Trophoblast cell (in vitro differentiated cells and primary cell): ENCODE measurements around the gene HIVEP3.

Experiments used
- DNase-seq, 2 donors: peaks; one replicate each; pipeline ENCODE4 v3.0.0-alpha.2; 2016
- H2AFZ ChIP-seq: 2 replicates; pipeline ENCODE4 v1.6.1; 2013; ENCODE audit warnings: low read length, moderate library complexity, mild to moderate bottlenecking; ENCODE audit not compliant: insufficient read depth, poor library complexity
- H2AK5ac ChIP-seq: 2 replicates; pipeline ENCODE4 v1.6.1; 2013; ENCODE audit warnings: mild to moderate bottlenecking, low read length
- H2BK120ac ChIP-seq: 2 replicates; pipeline ENCODE4 v1.6.1; 2013; ENCODE audit warnings: low read length, mild to moderate bottlenecking, moderate library complexity; ENCODE audit not compliant: insufficient read depth, poor library complexity
- H2BK12ac ChIP-seq: 2 replicates; pipeline ENCODE4 v1.6.1; 2013; ENCODE audit warnings: mild to moderate bottlenecking, low read length, moderate library complexity
- H2BK5ac ChIP-seq: 2 replicates; pipeline ENCODE4 v1.6.1; 2013; ENCODE audit warnings: low read length, low read depth, moderate library complexity, mild to moderate bottlenecking; ENCODE audit not compliant: poor library complexity
- H3K14ac ChIP-seq: 2 replicates; pipeline ENCODE4 v1.6.1; 2013; ENCODE audit warnings: mild to moderate bottlenecking, low read length
- H3K18ac ChIP-seq: 2 replicates; pipeline ENCODE4 v1.6.1; 2013; ENCODE audit warnings: mild to moderate bottlenecking, low read length
- H3K23ac ChIP-seq: 2 replicates; pipeline ENCODE4 v1.6.1; 2013; ENCODE audit warnings: low read length
- H3K27ac ChIP-seq: 2 replicates; pipeline ENCODE4 v1.5.1; 2013; ENCODE audit warnings: low read depth, mild to moderate bottlenecking, inconsistent platforms, low read length, moderate library complexity
- H3K27me3 ChIP-seq: 2 replicates; pipeline ENCODE4 v1.6.1; 2013; ENCODE audit warnings: inconsistent platforms, mild to moderate bottlenecking, low read length, moderate library complexity; ENCODE audit not compliant: insufficient read depth
- H3K36me3 ChIP-seq, 2 experiments: 1 replicate in 1 of 2; 2 replicates in 1 of 2; pipeline ENCODE4 v1.6.1; 2013; ENCODE audit warnings: low read length in 2 of 2, mild to moderate bottlenecking in 2 of 2, moderate library complexity in 1 of 2; ENCODE audit not compliant: insufficient read depth in 2 of 2, control insufficient read depth in 1 of 2
- H3K4ac ChIP-seq: 2 replicates; pipeline ENCODE4 v1.6.1; 2013; ENCODE audit warnings: low read depth, mild to moderate bottlenecking, low read length, moderate library complexity
- H3K4me1 ChIP-seq, 2 experiments: 1 replicate in 1 of 2; 2 replicates in 1 of 2; pipeline ENCODE4 v1.6.1; 2013; ENCODE audit warnings: low read length in 2 of 2, mild to moderate bottlenecking in 2 of 2, moderate library complexity in 1 of 2; ENCODE audit not compliant: insufficient read depth in 2 of 2, control insufficient read depth in 1 of 2
- H3K4me2 ChIP-seq: 2 replicates; pipeline ENCODE4 v1.6.1; 2013; ENCODE audit warnings: inconsistent platforms, mild to moderate bottlenecking, low read length, moderate library complexity
- H3K4me3 ChIP-seq: 2 replicates; pipeline ENCODE4 v1.5.1; 2013; ENCODE audit warnings: mild to moderate bottlenecking, low read depth, low read length, inconsistent platforms
- H3K79me1 ChIP-seq: one replicate; pipeline ENCODE4 v1.6.1; 2013; ENCODE audit warnings: low read length
- H3K79me2 ChIP-seq: 2 replicates; pipeline ENCODE4 v1.6.1; 2013; ENCODE audit warnings: low read length, mild to moderate bottlenecking; ENCODE audit not compliant: control insufficient read depth, insufficient read depth, poor library complexity
- H3K9ac ChIP-seq: 2 replicates; pipeline ENCODE4 v1.6.1; 2013; ENCODE audit warnings: mild to moderate bottlenecking, low read length
- H3K9me3 ChIP-seq: 2 replicates; pipeline ENCODE4 v1.6.1; 2013; ENCODE audit warnings: low read depth, mild to moderate bottlenecking, control low read depth, inconsistent platforms, low read length; ENCODE audit not compliant: insufficient read depth
- H4K12ac ChIP-seq: 2 replicates; pipeline ENCODE4 v1.6.1; 2013; ENCODE audit warnings: low read depth, mild to moderate bottlenecking, low read length, moderate library complexity
- H4K8ac ChIP-seq: 2 replicates; pipeline ENCODE4 v1.6.1; 2013; ENCODE audit warnings: low read depth, mild to moderate bottlenecking, low read length, moderate library complexity
- H4K91ac ChIP-seq: one replicate; pipeline ENCODE4 v1.6.1; 2013; ENCODE audit warnings: low read depth, mild to moderate bottlenecking, low read length, moderate library complexity
- WGBS: extraction: QIAGEN DNeasy Blood & Tissue Kit; methylation state at CpG from one replicate; pipeline ENCODE4 v1.1.7; 2013; ENCODE audit warnings: missing lambda C conversion rate; ENCODE audit not compliant: insufficient read length, insufficient coverage; ENCODE audit errors: extremely low coverage; 5-methylcytosine and 5-hydroxymethylcytosine counted together

Gene HIVEP3

GRCh38 chr1:41581216-41582003 is 337.3 kb downstream of the HIVEP3 start:
- no peak overlapping the region for H2BK5ac ChIP-seq
- no peak overlapping the region for H2AK5ac ChIP-seq
- no peak overlapping the region for H4K8ac ChIP-seq
- H3K14ac ChIP-seq = no peak overlapping the region
- no peak overlapping the region for H2BK12ac ChIP-seq
- H2BK120ac ChIP-seq = no peak overlapping the region
- no peaks in the 10 kb centered on the region for H3K79me2 ChIP-seq
- no peak overlapping the region for H3K23ac ChIP-seq
- H3K79me1 ChIP-seq = no peaks in the 10 kb centered on the region
- no CpG with 5 or more reads among the region's 19 CpGs for WGBS
- no peak overlapping the region for H3K9ac ChIP-seq
- H3K4me2 ChIP-seq = no peak overlapping the region
- H4K12ac ChIP-seq = no peak overlapping the region
- no peaks in the 10 kb centered on the region for H3K36me3 ChIP-seq
- H3K27ac ChIP-seq = no peak overlapping the region
- no peaks in the 10 kb centered on the region for H3K4me1 ChIP-seq
- H3K27me3 ChIP-seq = no peaks in the 10 kb centered on the region
- no peak overlapping the region for H2AFZ ChIP-seq
- no peak for DNase-seq
- H3K18ac ChIP-seq = no peak overlapping the region
- H3K9me3 ChIP-seq = no peaks in the 10 kb centered on the region
- no peak overlapping the region for H3K4me3 ChIP-seq
- no peak overlapping the region for H3K4ac ChIP-seq
- no peak overlapping the region for H4K91ac ChIP-seq

- H3K79me1 ChIP-seq = no peaks in the 10 kb centered on the region
- H3K4ac ChIP-seq = no peak overlapping the region
- H3K4me3 ChIP-seq = no peak overlapping the region
- H2BK5ac ChIP-seq = no peak overlapping the region
- WGBS = no CpG with 5 or more reads among the region's 7 CpGs
- H3K27me3 ChIP-seq = no peaks in the 10 kb centered on the region
- H3K27ac ChIP-seq = no peak overlapping the region
- no peak overlapping the region for H3K9ac ChIP-seq
- no peaks in the 10 kb centered on the region for H3K9me3 ChIP-seq
- no peak overlapping the region for H3K14ac ChIP-seq
- H4K91ac ChIP-seq = no peak overlapping the region
- no peak overlapping the region for H2BK12ac ChIP-seq
- H4K8ac ChIP-seq = no peak overlapping the region
- no peaks in the 10 kb centered on the region for H3K36me3 ChIP-seq
- no peaks in the 10 kb centered on the region for H3K79me2 ChIP-seq
- no peak overlapping the region for H2AFZ ChIP-seq
- H3K23ac ChIP-seq = no peak overlapping the region
- no peak for DNase-seq
- no peak overlapping the region for H3K18ac ChIP-seq
- H3K4me1 ChIP-seq = no peaks in the 10 kb centered on the region
- H4K12ac ChIP-seq = no peak overlapping the region
- no peak overlapping the region for H2AK5ac ChIP-seq
- no peak overlapping the region for H2BK120ac ChIP-seq
- no peak overlapping the region for H3K4me2 ChIP-seq
These were observed 338.1 kb downstream of the HIVEP3 start for GRCh38 chr1:41580520-41581172.

GRCh38 chr1:41580021-41580420 is 338.7 kb downstream of the HIVEP3 start:
- Histone ChIP-seq H3K79me1 (no peaks in the 10 kb centered on the region), H3K36me3 (no peaks in the 10 kb centered on the region), H3K4me3 (no peak overlapping the region), H3K18ac (no peak overlapping the region), H2AFZ (no peak overlapping the region), H3K4me1 (no peaks in the 10 kb centered on the region), H3K27me3 (no peaks in the 10 kb centered on the region), H4K8ac (no peak overlapping the region), H4K12ac (no peak overlapping the region), H4K91ac (no peak overlapping the region), H3K14ac (no peak overlapping the region), H3K4ac (no peak overlapping the region), H3K27ac (no peak overlapping the region), H3K23ac (no peak overlapping the region), H3K9ac (no peak overlapping the region), H2AK5ac (no peak overlapping the region), H2BK12ac (no peak overlapping the region), H3K79me2 (no peaks in the 10 kb centered on the region), H2BK120ac (no peak overlapping the region), H3K9me3 (no peaks in the 10 kb centered on the region), H2BK5ac (no peak overlapping the region), H3K4me2 (no peak overlapping the region)
- no CpG with 5 or more reads among the region's 6 CpGs for WGBS
- peak; percentile 13 to 54 for DNase-seq

- H3K36me3 ChIP-seq = no peaks in the 10 kb centered on the region
- peak in 1 of 2 donors; percentile 49 for DNase-seq
- H2BK120ac ChIP-seq = no peak overlapping the region
- no peak overlapping the region for H3K4me2 ChIP-seq
- H2AFZ ChIP-seq = no peak overlapping the region
- no peak overlapping the region for H3K9ac ChIP-seq
- no CpG with 5 or more reads among the region's 4 CpGs for WGBS
- no peak overlapping the region for H3K14ac ChIP-seq
- no peak overlapping the region for H3K27ac ChIP-seq
- H4K12ac ChIP-seq = no peak overlapping the region
- H3K27me3 ChIP-seq = no peaks in the 10 kb centered on the region
- H4K8ac ChIP-seq = no peak overlapping the region
- H3K4me1 ChIP-seq = no peaks in the 10 kb centered on the region
- no peak overlapping the region for H2BK12ac ChIP-seq
- no peak overlapping the region for H3K4me3 ChIP-seq
- no peak overlapping the region for H3K4ac ChIP-seq
- no peak overlapping the region for H3K23ac ChIP-seq
- no peaks in the 10 kb centered on the region for H3K79me2 ChIP-seq
- no peak overlapping the region for H4K91ac ChIP-seq
- H3K18ac ChIP-seq = no peak overlapping the region
- H3K9me3 ChIP-seq = no peaks in the 10 kb centered on the region
- H2AK5ac ChIP-seq = no peak overlapping the region
- no peak overlapping the region for H2BK5ac ChIP-seq
- no peaks in the 10 kb centered on the region for H3K79me1 ChIP-seq
These were observed 339.9 kb downstream of the HIVEP3 start for GRCh38 chr1:41578712-41579335.
